Hematopoietic multipotent progenitor cell treated with erythropoietin and hydrocortisone succinate and interleukin-3 and kit ligand, for 17 days (in vitro differentiated cells): ENCODE results near the gene FSIP1.

ENCODE experiments used
- DNase-seq: peaks from one replicate; pipeline ENCODE4 v3.0.0-alpha.2; 2015; ENCODE audit warnings: low spot score

The FSIP1 gene

GRCh38 chr15:39593656-39594445 lies 188.8 kb downstream of the FSIP1 start:
- no peak for DNase-seq

- DNase-seq, result no peak
These were observed 189.5 kb downstream of the FSIP1 start for GRCh38 chr15:39593071-39593655.

GRCh38 chr15:39592500-39592899 lies 190.1 kb downstream of the FSIP1 start:
- no peak for DNase-seq

GRCh38 chr15:39591896-39592315 lies 190.7 kb downstream of the FSIP1 start:
- no peak for DNase-seq

- DNase-seq, result no peak
These were observed 191.3 kb downstream of the FSIP1 start for GRCh38 chr15:39591141-39591895.

- DNase-seq, result no peak
These were observed 192.6 kb downstream of the FSIP1 start for GRCh38 chr15:39589815-39590644.

GRCh38 chr15:39589193-39589814 lies 193.3 kb downstream of the FSIP1 start:
- DNase-seq, result no peak

GRCh38 chr15:39588531-39589192 lies 194.0 kb downstream of the FSIP1 start:
- no peak for DNase-seq

GRCh38 chr15:39587731-39588530 lies 194.7 kb downstream of the FSIP1 start:
- DNase-seq, result no peak

- DNase-seq, result no peak
These were observed 195.4 kb downstream of the FSIP1 start for GRCh38 chr15:39587096-39587721.

GRCh38 chr15:39586387-39587095 lies 196.1 kb downstream of the FSIP1 start:
- DNase-seq, result no peak

GRCh38 chr15:39585871-39586301 lies 196.8 kb downstream of the FSIP1 start:
- DNase-seq, result no peak

- DNase-seq, result no peak
These were observed 197.2 kb downstream of the FSIP1 start for GRCh38 chr15:39585389-39585841.

GRCh38 chr15:39584662-39585388 lies 197.8 kb downstream of the FSIP1 start:
- DNase-seq, result no peak

GRCh38 chr15:39584266-39584659 lies 198.4 kb downstream of the FSIP1 start:
- no peak for DNase-seq

- DNase-seq, result no peak
These were observed 198.9 kb downstream of the FSIP1 start for GRCh38 chr15:39583596-39584265.

- no peak for DNase-seq
These were observed 199.6 kb downstream of the FSIP1 start for GRCh38 chr15:39582977-39583595.
